GM19395 (cell line): ENCODE results near the gene HSF5.
"Not testable (repeated sequence)": the region's sequence is repeated elsewhere in the genome, so short reads cannot be mapped to it uniquely, and the experiment has no call there.

Experiments
- ATAC-seq: cut with Tn5 transposase; IDR thresholded peaks from one replicate; pipeline ENCODE4 v1.9.1; 2021; ENCODE audit warnings: mild to moderate bottlenecking, moderate library complexity; ENCODE audit not compliant: unreplicated experiment

The HSF5 gene

DNA sequence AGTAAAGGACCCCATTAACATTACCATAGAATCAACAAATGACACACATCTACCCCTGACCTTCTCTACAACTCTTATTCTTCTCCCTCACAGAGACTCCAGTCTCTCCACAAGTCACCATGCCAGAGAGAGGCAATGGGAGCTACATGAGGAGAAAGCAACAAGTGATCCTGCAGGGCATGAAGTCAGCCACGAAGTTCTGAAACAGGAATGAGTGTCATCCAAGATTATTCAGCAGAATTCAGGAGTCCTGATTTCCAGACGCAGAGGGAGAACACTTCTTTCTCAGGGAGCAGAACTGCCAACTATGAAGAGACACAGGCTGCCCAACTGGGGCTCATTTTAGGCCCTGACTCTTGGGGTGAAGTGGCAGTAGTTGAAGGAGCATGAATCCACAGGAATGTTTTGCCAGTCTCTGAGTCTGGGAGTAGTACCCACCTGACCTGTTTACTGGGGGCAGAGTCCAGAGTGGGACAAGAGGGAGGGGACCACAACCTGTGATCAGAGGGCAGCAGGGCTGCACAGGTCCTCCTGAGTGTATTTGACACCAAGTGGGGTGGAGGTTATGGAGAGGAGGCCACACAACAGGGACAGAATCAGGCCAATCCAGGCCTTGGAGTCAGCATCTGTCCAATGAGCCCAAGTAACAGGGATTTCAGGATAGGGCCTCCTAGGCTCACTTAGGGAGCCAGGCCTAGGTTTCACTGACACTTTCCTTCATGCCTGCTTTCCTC is 28.6 kb upstream of the HSF5 start:
- no peak for ATAC-seq

DNA sequence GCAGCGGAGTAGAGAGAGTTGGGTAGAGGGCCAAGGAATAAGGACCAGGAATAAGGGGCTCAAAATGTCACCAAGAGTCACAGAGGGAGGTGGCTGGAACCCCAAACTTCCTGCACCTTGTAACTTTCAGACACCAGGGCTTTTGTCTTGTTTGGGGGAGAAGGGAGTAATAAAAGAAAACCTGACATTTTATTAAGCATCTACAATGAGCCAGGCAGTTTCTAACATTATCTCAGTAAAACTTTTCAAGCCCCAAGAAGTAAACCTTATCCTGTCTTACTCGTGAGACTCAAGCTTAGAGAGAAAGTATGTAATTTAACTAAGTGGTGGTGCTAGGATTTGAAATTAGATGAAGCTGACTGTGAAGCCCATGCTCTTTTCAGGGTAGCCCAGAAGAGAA is 27.1 kb upstream of the HSF5 start:
- no peak for ATAC-seq

- no peak for ATAC-seq
Observed at GRCh38 chr17:58514770-58515157, 26.6 kb upstream of the HSF5 start.

- no peak for ATAC-seq
Observed at GRCh38 chr17:58513965-58514769, 26.0 kb upstream of the HSF5 start, which contains the start of gene MTMR4. MTMR4 (minus strand) TSS chr17:58514638; CDS start chr17:58514407, 231 bp downstream.

DNA sequence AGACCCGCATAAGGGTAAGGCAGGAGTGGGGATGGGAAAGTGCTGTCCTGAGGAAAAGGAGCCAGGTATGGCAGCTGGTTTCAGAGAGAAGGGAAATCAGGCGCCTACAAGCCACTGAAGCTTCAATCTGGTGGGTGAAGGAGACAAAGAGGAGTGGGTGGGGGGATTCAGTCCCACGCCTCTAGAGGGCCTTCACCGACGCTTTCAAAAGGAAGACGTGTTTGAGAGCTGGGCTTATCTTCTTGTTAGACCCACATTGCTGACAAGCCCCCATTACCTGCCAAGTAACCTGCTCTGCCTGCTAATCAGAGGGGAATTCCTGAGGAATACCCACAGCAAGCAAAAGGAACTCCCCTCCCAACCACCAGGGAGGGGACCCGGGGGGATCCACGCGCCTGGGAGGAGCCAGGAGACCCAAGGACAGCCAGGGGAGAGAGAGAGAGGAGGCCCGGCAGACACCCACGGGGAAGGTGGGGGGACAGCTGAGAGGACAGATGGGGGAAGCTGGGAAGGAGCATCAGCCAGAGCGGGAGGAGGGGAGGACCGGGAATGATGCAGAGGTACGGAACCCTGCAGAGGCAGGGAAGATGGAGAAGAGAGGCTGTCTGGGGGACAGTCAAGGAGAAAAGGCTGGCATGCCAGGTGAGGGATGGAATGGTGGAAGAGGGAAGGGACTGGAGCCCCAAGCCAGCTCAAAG is 25.2 kb upstream of the HSF5 start:
- ATAC-seq = no peak

- ATAC-seq = no peak
Observed at GRCh38 chr17:58510075-58510474, 21.9 kb upstream of the HSF5 start.

DNA sequence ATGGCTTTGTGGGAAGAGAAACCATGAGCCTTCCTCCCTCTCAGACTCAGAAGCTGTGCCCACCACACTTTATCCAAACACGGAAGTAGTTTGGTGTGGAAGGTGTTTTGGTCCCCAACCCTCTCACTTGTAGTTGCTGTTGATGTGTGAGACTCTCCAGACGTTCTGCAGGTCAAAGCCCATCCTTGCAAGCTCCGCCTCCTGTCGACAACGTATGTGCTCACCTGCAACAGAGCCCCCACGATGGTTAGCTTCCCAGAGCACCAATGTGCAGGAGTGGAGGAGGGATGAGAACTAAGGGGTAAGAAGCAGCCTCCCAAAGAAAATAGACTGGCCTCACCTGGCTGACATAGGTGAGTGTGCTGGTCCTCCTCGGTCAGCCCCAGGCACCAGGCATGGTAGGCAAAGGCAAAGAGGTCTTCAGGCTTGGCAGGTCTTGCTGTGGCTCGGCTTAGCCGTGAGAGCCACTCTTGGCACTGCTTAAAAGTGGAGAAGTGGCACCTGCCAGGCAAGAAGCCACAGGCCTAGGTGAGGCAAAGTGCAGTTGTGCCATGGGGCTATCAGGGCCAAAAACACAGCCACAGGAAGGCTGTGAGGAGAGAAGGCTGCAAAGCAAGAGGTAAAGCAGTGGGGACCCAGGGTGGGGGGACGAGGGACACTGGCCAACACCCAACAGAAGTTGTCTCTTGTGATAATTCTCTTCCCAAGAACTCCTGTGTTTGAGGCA is 20.3 kb upstream of the HSF5 start:
- ATAC-seq = no peak

DNA sequence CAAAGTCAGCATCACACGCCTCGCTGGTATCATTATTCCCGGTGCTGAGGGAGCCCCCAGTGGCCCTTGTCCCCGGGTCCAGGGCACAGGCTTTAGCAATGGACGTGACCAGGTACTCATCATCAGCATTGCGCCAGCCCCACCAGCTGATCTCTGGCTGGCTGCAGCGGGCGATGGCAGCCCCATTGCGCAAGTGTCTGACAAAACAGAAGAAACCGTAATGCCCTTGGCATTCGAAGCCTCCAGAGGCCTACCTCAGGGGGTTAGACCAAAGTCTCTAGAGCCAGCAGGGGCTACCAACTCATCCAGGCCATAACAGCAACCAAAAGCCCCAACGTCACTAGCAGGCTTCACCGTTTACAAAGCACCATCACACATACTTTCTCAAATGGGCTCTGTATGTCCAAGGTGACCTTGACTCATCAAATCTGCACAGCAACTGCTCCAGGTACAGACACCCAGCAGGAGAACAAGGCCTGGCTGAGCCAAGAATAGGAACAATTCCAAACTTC is 19.0 kb upstream of the HSF5 start:
- no peak for ATAC-seq

DNA sequence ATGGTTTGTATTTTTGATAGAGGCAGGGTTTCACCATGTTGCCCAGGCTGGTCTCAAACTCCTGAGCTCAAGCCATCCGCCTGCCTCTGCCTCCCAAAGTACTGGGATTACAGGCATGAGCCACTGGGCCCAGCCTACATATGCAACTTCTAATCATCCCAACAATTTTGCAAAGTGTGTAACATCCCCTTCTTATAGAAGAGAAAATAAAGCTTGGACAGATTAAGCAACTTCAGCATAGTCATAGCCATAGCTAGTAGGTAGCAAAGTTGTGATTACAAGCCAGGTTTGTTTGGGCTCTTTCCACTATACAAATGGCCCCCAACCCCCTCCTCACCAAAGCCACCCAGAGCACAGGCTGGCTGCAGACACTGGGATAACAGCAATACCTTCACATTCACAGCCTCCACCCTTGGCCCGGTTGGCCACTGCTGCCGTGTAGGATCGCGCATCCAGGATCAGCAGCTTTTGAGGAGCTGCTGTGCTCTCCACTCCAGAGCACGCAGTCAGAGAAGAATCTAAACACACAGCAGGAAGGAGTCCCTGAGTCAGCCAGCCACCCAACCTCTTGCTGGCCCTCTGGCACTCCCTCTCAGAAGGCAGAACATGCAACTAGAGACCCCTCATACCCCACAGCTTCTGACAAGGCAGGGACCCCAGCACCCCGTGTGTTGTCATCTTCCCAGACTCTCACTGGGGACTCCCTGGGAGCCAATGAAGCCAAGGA is 18.3 kb upstream of the HSF5 start:
- no peak for ATAC-seq

DNA sequence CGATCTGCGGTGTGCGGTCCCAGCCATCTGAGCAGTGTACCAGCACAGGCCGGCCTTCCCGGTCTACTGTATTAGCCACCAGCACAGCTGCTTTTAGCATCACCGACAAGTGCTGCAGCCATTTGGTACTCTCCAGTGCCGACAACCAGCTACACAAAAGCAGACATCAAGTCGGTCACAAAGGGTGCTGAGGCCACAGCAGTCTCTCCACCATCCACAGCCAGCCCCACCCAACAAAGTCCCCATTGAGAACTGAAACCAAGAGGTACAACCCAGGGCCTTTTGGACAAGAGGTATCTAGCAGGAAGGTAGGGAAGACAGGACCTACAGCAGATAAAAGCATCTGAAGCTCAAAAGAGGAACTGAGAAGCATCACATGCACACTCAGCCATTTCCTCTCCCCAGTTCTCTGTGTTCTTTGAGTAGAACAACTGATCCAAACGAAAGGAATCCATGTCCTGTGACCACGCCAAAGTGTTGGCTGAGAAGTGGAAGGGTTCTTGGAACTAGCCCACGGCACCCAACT is 16.7 kb upstream of the HSF5 start:
- ATAC-seq = peak; percentile 96

- no peak for ATAC-seq
Observed at GRCh38 chr17:58503866-58504265, 15.7 kb upstream of the HSF5 start.

DNA sequence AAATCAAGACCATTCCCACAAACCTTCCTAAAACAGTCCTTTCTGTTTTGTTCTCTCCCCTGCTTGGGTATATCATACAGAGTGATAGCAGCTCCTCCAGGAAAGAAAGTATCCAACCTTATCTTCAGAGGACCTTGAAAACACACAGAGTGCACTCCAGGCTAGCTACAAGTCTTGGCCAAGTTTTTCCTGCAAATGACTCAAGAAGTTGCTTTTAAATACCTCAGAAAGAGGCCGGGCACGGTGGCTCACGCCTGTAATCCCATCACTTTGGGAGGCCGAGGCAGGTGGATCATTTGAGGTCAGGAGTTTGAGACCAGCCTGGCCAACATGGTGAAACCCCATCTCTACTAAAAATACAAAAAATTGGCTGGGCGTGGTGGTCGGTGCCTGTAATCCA is 14.9 kb upstream of the HSF5 start:
- ATAC-seq = not testable (repeated sequence)

DNA sequence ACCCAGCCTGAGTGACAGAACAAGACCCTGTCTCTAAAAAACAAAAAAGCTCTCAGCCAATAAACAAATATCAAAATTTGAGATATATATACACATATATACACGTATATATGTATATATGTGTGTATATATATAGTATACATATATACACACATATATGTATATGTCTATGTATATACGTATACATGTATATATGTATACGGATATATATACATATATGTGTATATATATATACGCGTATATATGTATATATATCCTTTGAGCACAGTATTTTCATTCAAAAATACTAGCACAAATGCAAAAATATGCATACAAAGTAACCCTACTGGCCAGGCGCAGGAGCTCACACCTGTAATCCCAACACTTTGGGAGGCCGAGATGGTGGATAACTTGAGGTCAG is 13.2 kb upstream of the HSF5 start:
- ATAC-seq = no peak

- ATAC-seq = no peak
Observed at GRCh38 chr17:58498177-58498828, 10.1 kb upstream of the HSF5 start.

DNA sequence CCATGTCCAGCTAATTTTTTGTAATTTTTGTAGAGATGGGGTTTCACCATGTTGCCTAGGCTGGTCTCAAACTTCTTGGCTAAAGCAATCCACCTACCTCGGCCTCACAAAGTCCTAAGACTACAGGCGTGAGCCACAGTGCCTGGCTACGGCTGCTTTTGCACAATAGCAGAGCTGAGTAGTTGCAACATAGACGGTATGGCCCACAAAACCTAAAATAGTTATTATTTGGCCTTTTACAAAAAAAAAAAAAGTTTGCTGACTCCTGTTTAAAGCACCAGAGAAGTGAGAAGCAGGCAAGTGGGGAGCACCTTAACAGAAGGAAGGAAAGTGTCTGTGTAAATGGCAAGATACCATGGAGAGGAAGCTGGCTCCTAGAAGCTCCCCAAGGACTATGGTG is 5.3 kb upstream of the HSF5 start:
- no peak for ATAC-seq

GRCh38 chr17:58492238-58493121 is 4.3 kb upstream of the HSF5 start:
- no peak for ATAC-seq

GRCh38 chr17:58491510-58492045 is 3.4 kb upstream of the HSF5 start:
- no peak for ATAC-seq

GRCh38 chr17:58488428-58488890 is 251 bp upstream of the HSF5 start:
- no peak for ATAC-seq
